Measurements from ENCODE around the gene FOXF2. TPM values are rescaled to one million over a fixed set of nuclear protein-coding genes. Genes with fewer than 3 reads are reported as not detected.

Gene FOXF2
- total RNA-seq, 3 donors from 2014 or later, result 0.73 to 4.9 (median 1.6) TPM

GRCh38 chr6:1439349-1439748 lies 50.0 kb downstream of the FOXF2 start:
- TF ChIP-seq, protein P1, sequence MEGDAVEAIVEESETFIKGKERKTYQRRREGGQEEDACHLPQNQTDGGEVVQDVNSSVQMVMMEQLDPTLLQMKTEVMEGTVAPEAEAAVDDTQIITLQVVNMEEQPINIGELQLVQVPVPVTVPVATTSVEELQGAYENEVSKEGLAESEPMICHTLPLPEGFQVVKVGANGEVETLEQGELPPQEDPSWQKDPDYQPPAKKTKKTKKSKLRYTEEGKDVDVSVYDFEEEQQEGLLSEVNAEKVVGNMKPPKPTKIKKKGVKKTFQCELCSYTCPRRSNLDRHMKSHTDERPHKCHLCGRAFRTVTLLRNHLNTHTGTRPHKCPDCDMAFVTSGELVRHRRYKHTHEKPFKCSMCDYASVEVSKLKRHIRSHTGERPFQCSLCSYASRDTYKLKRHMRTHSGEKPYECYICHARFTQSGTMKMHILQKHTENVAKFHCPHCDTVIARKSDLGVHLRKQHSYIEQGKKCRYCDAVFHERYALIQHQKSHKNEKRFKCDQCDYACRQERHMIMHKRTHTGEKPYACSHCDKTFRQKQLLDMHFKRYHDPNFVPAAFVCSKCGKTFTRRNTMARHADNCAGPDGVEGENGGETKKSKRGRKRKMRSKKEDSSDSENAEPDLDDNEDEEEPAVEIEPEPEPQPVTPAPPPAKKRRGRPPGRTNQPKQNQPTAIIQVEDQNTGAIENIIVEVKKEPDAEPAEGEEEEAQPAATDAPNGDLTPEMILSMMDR (IDR thresholded peaks at IDR 0.05), result no peak
- TF ChIP-seq POLR2A (IDR thresholded peaks at IDR 0.05) (no peak), POLR2AphosphoS5 (IDR thresholded peaks at IDR 0.05) (no peak)
- intact Hi-C loops (cut with DNase I; ENCODE audit: low total_unique reads), result no loop called here
- Histone ChIP-seq H3K4me1 (no peaks in the 10 kb centered on the region), H3K9me3 (no peaks in the 10 kb centered on the region), H3K27ac (no peak overlapping the region), H3K4me3 (no peak overlapping the region), H3K27me3 (peaks cover 0 to 22% of the 10 kb centered on the region in 2 donors), H3K36me3 (no peaks in the 10 kb centered on the region)
- DNase-seq (ENCODE audit: low spot score in 2 of 2), result no peak

DNA sequence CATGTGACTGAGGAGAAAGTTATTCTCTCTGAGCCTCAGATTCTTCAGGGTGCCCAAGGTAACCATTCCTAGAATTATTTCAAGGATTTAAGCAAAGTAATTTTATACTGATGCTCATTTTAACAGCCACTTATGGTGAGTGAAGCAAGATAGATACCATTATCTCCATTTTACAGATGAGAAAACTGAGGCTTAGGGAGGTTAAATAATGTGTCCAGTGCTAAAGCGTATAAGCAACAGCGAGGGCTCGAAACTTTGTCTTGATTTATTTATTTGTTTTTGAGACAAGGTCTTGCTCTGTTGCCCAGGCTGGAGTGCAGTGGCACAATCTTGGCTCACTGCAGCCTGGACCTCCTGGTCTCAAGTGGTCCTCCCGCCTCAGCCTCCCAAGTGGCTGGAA lies 53.6 kb downstream of the FOXF2 start:
- peaks cover 0 to 13% of the 10 kb centered on the region in 2 donors for H3K27me3 ChIP-seq
- intact Hi-C loops (cut with DNase I; ENCODE audit: low total_unique reads), result no loop called here
- H3K9me3 ChIP-seq, result no peaks in the 10 kb centered on the region

More for the DNA sequence above, 53.6 kb downstream of the FOXF2 start:
- no peak overlapping the region for H3K27ac ChIP-seq
- no peak for DNase-seq (ENCODE audit: low spot score in 2 of 2)
- no peaks in the 10 kb centered on the region for H3K4me1 ChIP-seq
- TF ChIP-seq, protein P1 (IDR thresholded peaks at IDR 0.05), result no peak
- TF ChIP-seq POLR2A (IDR thresholded peaks at IDR 0.05) (no peak), POLR2AphosphoS5 (IDR thresholded peaks at IDR 0.05) (no peak)
- H3K4me3 ChIP-seq, result no peak overlapping the region
- H3K36me3 ChIP-seq, result no peaks in the 10 kb centered on the region

Other genes starting within 250 kb of the FOXF2 start
- 1 to 10 TPM in 1 of 3 donors, under 1 TPM in 1, not detected in 1; 0.16 to 1.5 TPM for gene FOXQ1, start 77.5 kb upstream of the FOXF2 start, total RNA-seq
- 10 to 100 TPM in 1 of 3 donors, 1 to 10 TPM in 2; 3.7 to 13.2 (median 7.5) TPM for gene FOXC1, start 220.3 kb downstream of the FOXF2 start, total RNA-seq